SU-DHL-6 (cell line): Measurements from ENCODE around the gene VGF.

Experiments
- CTCF ChIP-seq: fragments of 200-600 bp; sonication (generic); IDR thresholded peaks from one replicate; pipeline ENCODE4 v1.5.1; 2017; ENCODE audit warnings: antibody characterized with exemption, mild to moderate bottlenecking, low read length, moderate library complexity; ENCODE audit not compliant: insufficient read depth, poor library complexity, severe bottlenecking
- EZH2phosphoT487 ChIP-seq: fragments of 200-600 bp; sonication (generic), shearing (Covaris generic); conservative IDR thresholded peaks from 2 replicates; pipeline ENCODE4 v1.6.1; 2018; ENCODE audit warnings: mild to moderate bottlenecking, antibody characterized with exemption, low read length, moderate library complexity, mixed read lengths

- TF ChIP-seq CTCF, result no peak
- TF ChIP-seq EZH2phosphoT487, result no peak
Observed at GRCh38 chr7:101140746-101141382, 24.5 kb downstream of the VGF start.
